SH-SY5Y (cell line): ENCODE results near the gene UNC45A.

ENCODE experiments used
- GATA2 ChIP-seq: IDR thresholded peaks from 2 replicates; pipeline ENCODE4 v1.6.1; 2011; ENCODE audit warnings: mild to moderate bottlenecking, low read depth, low read length
- GATA3 ChIP-seq: IDR thresholded peaks from 2 replicates; pipeline ENCODE4 v1.6.1; 2011; ENCODE audit warnings: low read depth, mild to moderate bottlenecking, low read length, moderate library complexity

DNA sequence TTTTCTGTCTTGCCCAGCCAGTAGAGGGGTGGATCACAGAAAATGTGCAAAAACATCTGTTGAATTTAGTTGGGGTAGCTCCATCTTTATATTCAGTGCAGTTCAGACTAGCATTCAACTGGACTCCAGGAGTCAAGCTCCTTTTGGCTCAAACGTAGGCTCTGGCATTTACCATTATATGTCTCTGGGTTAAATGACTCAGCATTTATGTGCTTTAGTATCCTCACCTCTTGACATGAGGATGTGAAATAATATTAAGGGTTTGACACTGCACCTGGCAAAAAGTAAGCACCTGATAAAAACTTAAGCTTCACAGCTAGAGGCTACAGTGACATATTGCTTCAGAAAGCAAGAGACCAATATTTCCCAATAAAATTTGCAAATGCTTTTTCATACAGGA is 44.5 kb downstream of the UNC45A start:
- TF ChIP-seq GATA2 (no peak), GATA3 (no peak)
